NB4 (cell line): ENCODE results near the gene COX17.

Experiments
- POLR2A ChIP-seq: IDR thresholded peaks from 2 replicates; pipeline ENCODE4 v1.6.1; 2011; ENCODE audit warnings: mild to moderate bottlenecking; ENCODE audit not compliant: insufficient read length; ENCODE audit errors: extremely low read depth
- TF ChIP-seq, protein P1 (sequence below): IDR thresholded peaks from one replicate; pipeline ENCODE4 v1.5.1; 2012; ENCODE audit warnings: low read depth, low read length

DNA sequence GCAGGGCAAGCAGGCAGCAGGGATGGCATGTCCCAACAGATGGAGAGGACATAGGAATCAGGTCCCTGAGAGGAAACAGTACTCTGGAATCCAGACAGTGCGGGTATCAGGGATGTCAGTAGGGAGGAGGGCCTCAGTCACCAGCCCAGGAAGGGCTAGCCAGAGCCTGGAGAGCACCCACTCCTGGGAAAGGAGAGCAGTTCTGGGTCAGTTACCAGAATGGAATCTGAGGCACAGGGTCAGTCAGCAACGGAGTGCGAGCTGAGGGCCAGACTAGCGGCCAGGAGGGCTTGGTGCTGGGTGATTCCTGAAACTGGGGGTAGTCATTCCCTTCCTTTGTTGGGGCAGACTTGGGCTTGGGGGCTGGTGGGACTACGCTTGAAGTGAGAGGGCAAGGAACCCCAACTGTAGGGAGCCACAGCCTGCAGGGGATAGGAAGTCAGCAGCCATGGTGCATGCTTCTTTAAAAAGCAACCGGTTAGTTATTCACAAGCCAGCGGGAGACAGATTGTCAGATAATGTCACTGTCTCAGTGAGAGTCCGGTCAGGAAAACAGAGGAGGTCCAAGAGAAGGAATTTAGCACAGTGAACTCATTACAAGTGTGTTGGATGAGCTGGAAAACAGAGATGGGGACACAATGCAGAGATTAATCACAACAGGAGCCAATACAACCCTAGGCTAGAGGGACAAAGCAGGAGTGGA is 51.6 kb downstream of the COX17 start:
- no peak for TF ChIP-seq POLR2A
- TF ChIP-seq, protein P1, sequence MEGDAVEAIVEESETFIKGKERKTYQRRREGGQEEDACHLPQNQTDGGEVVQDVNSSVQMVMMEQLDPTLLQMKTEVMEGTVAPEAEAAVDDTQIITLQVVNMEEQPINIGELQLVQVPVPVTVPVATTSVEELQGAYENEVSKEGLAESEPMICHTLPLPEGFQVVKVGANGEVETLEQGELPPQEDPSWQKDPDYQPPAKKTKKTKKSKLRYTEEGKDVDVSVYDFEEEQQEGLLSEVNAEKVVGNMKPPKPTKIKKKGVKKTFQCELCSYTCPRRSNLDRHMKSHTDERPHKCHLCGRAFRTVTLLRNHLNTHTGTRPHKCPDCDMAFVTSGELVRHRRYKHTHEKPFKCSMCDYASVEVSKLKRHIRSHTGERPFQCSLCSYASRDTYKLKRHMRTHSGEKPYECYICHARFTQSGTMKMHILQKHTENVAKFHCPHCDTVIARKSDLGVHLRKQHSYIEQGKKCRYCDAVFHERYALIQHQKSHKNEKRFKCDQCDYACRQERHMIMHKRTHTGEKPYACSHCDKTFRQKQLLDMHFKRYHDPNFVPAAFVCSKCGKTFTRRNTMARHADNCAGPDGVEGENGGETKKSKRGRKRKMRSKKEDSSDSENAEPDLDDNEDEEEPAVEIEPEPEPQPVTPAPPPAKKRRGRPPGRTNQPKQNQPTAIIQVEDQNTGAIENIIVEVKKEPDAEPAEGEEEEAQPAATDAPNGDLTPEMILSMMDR: no peak
